HCT116 (cell line): ENCODE data around the gene ADAM19. TPM values are rescaled to one million over a fixed set of nuclear protein-coding genes. Genes with fewer than 3 reads are reported as not detected.
"Not testable (repeated sequence)": the region's sequence is repeated elsewhere in the genome, so short reads cannot be mapped to it uniquely, and the experiment has no call there.

Source experiments
- ATAC-seq: fragments of 200-7000 bp; cut with Tn5 transposase; 2 replicates; pipeline ENCODE4 v1.9.1; 2020; ENCODE audit warnings: mild to moderate bottlenecking, moderate library complexity
- BruUV-seq: library from RNA; stranded (reverse); fragments of 400-500 nt; replicated peaks from 2 replicates; lab custom pipeline; 2021; lab: Mats Ljungman, UMichigan
- CTCF ChIA-PET: fragments of 300-600 bp; sonication (Branson Sonifier 250); formaldehyde crosslinking; loops from one replicate; lab custom pipeline; 2021; ENCODE audit warnings: antibody characterized with exemption; lab: Charles Lee
- POLR2A ChIA-PET: fragments of 300-600, 350-600 bp; sonication (Branson Sonifier 250); formaldehyde crosslinking; loops from one replicate; lab custom pipeline; 2021; ENCODE audit warnings: antibody characterized with exemption; lab: Charles Lee
- RAD21 ChIA-PET, 2 experiments: fragments of 300-600 bp; sonication (Branson Sonifier 250); formaldehyde crosslinking; loops; one replicate each; lab custom pipeline; 2023; ENCODE audit warnings: low total read pairs in 2 of 2; ENCODE audit not compliant: uncharacterized antibody in 2 of 2, unreplicated experiment in 2 of 2, low non-redundant PET in 1 of 2; lab: Charles Lee
- DNase-seq: peaks from one replicate; pipeline ENCODE4 v3.0.0-alpha.2; 2010; ENCODE audit warnings: low read depth, low spot score
- H2AFZ ChIP-seq: fragments of 200-600 bp; shearing (Covaris generic), sonication (generic); 2 replicates; pipeline ENCODE4 v1.6.1; 2017; ENCODE audit warnings: low read depth, mixed run types, mixed read lengths, antibody characterized with exemption, low read length; ENCODE audit not compliant: poor library complexity, severe bottlenecking
- H3K27ac ChIP-seq: 2 replicates; pipeline ENCODE4 v1.5.1; 2012; ENCODE audit warnings: low read depth, low read length
- H3K27me3 ChIP-seq: fragments of 200-600 bp; sonication (generic); 2 replicates; pipeline ENCODE4 v1.6.1; 2016; ENCODE audit warnings: mixed run types, low read length, mixed read lengths; ENCODE audit not compliant: insufficient read depth
- H3K36me3 ChIP-seq, 2 experiments: fragments of 200-500 bp in 1 of 2; fragments of 200-600 bp in 1 of 2; sonication (Bioruptor generic) in 1 of 2; sonication (generic) in 1 of 2; 2 replicates each; pipeline versions ENCODE4 v1.5.1 to v1.6.1; 2014 to 2016; ENCODE audit warnings: low read length in 2 of 2, inconsistent platforms in 1 of 2, mixed read lengths in 1 of 2, mixed run types in 1 of 2; ENCODE audit not compliant: insufficient read depth in 2 of 2, control insufficient read depth in 1 of 2
- H3K4me1 ChIP-seq, 2 experiments: fragments of 200-600 bp in 1 of 2; sonication (generic) in 1 of 2; 2 replicates each; pipeline versions ENCODE4 v1.5.1 to v1.6.1; 2012 to 2017; ENCODE audit warnings: low read length in 2 of 2, inconsistent platforms in 1 of 2, mild to moderate bottlenecking in 1 of 2, mixed read lengths in 1 of 2, mixed run types in 1 of 2, moderate library complexity in 1 of 2; ENCODE audit not compliant: insufficient read depth in 2 of 2, control insufficient read depth in 1 of 2
- H3K4me2 ChIP-seq: fragments of 200-600 bp; sonication (generic); 2 replicates; pipeline ENCODE4 v1.6.1; 2017; ENCODE audit warnings: mixed run types, low read length, mixed read lengths
- H3K4me3 ChIP-seq, 2 experiments: fragments of 200-600 bp in 1 of 2; sonication (generic) in 1 of 2; replicated peaks in 1 of 2; 2 replicates each; pipeline ENCODE4 v1.5.1; 2011 to 2016; ENCODE audit warnings: low read length in 2 of 2, control low read depth in 1 of 2, low read depth in 1 of 2, mild to moderate bottlenecking in 1 of 2, mixed read lengths in 1 of 2, mixed run types in 1 of 2
- H3K79me2 ChIP-seq: fragments of 200-600 bp; sonication (generic); 2 replicates; pipeline ENCODE4 v1.6.1; 2017; ENCODE audit warnings: mild to moderate bottlenecking, mixed run types, low read length, moderate library complexity, mixed read lengths; ENCODE audit not compliant: insufficient read depth
- H3K9ac ChIP-seq: fragments of 200-600 bp; sonication (generic); 2 replicates; pipeline ENCODE4 v1.6.1; 2016; ENCODE audit warnings: low read length, mixed read lengths
- H3K9me2 ChIP-seq: fragments of 200-600 bp; sonication (generic), shearing (Covaris generic); 2 replicates; pipeline ENCODE4 v1.6.1; 2017; ENCODE audit warnings: mixed run types, mild to moderate bottlenecking, moderate library complexity; ENCODE audit not compliant: insufficient read depth
- H3K9me3 ChIP-seq, 2 experiments: fragments of 200-500 bp in 1 of 2; fragments of 200-600 bp in 1 of 2; sonication (Bioruptor generic) in 1 of 2; sonication (generic) in 1 of 2; 2 replicates each; pipeline ENCODE4 v1.6.1; 2014 to 2017; ENCODE audit warnings: low read length in 2 of 2, mixed read lengths in 2 of 2, inconsistent platforms in 1 of 2, low read depth in 1 of 2, mild to moderate bottlenecking in 1 of 2, mixed run types in 1 of 2, moderate library complexity in 1 of 2; ENCODE audit not compliant: control insufficient read depth in 1 of 2, insufficient read depth in 1 of 2
- H4K20me1 ChIP-seq: fragments of 200-600 bp; sonication (generic), shearing (Covaris generic); 2 replicates; pipeline ENCODE4 v1.6.1; 2017; ENCODE audit warnings: mixed run types, mild to moderate bottlenecking, moderate library complexity; ENCODE audit not compliant: insufficient read depth
- CBX3 ChIP-seq: IDR thresholded peaks from 2 replicates; pipeline ENCODE4 v1.6.1; 2012; ENCODE audit warnings: low read depth
- intact Hi-C: fragments of 100-400 bp; cut with micrococcal nuclease; formaldehyde crosslinking; loops from 2 replicates; pipeline ENCODE4 v1.10.0; 2022
- total RNA-seq: library from RNA; stranded (reverse); gene quantifications from one replicate; pipeline ENCODE4 v1.2.1, GENCODE V29; 2021; ENCODE audit not compliant: unreplicated experiment

ADAM19 gene
- total RNA-seq, 1 experiment from 2014 or later, result 77.3 TPM

GRCh38 chr5:157429920-157430319, 145.7 kb downstream of the ADAM19 start:
- H3K9ac ChIP-seq, BruUV-seq, H3K4me2 ChIP-seq, H2AFZ ChIP-seq, H3K79me2 ChIP-seq, RAD21 ChIA-PET, H3K9me3 ChIP-seq, H4K20me1 ChIP-seq, H3K27ac ChIP-seq, H3K9me2 ChIP-seq, H3K27me3 ChIP-seq, POLR2A ChIA-PET, H3K4me3 ChIP-seq, H3K4me1 ChIP-seq, DNase-seq, ATAC-seq, H3K36me3 ChIP-seq, CTCF ChIA-PET: not testable (repeated sequence)
- 0 out of 2 replicates have a peak, but pooled peaks have one; percentile 23 for TF ChIP-seq CBX3
- intact Hi-C loops, result loop anchor here (5.0 kb wide), 2 partner anchors 287 to 312 kb away; partner anchors contain the start of gene LSM11

Other genes with a start within 250 kb of the ADAM19 start
- gene NIPAL4, start 115.6 kb downstream of the ADAM19 start, total RNA-seq, result 0.12 TPM
- 0.27 TPM for gene SOX30, start 76.7 kb upstream of the ADAM19 start, total RNA-seq
- not detected for gene C5orf52, start 95.8 kb upstream of the ADAM19 start, total RNA-seq
- 33.9 TPM for gene THG1L, start 155.6 kb upstream of the ADAM19 start, total RNA-seq
- 6.2 TPM for gene LSM11, start 167.9 kb upstream of the ADAM19 start, total RNA-seq